Measurements from ENCODE around the gene ARL4D.

The ARL4D gene

GRCh38 chr17:43398724-43399595, at the start of gene ARL4D:
Gene ARL4D, plus strand, starts transcription at chr17:43398993. Its CDS starts 740 bp downstream, at chr17:43399733.
- peak within 1 kb of the TSS; percentile 50 for H3K4me3 ChIP-seq (ENCODE audit: low read length)
- TF ChIP-seq ZNF274 (IDR thresholded peaks at IDR 0.05; ENCODE audit: low read depth, low read length), result no peak

GRCh38 chr17:43349142-43349541, 49.7 kb upstream of the ARL4D start:
- no peak overlapping the region for H3K4me3 ChIP-seq (ENCODE audit: low read length)
- TF ChIP-seq ZNF274 (IDR thresholded peaks at IDR 0.05; ENCODE audit: low read depth, low read length), result no peak

- TF ChIP-seq ZNF274 (IDR thresholded peaks at IDR 0.05; ENCODE audit: low read depth, low read length), result no peak
- H3K4me3 ChIP-seq (ENCODE audit: low read length), result no peak overlapping the region
Observed at GRCh38 chr17:43350888-43351361, 47.9 kb upstream of the ARL4D start.

GRCh38 chr17:43351691-43352090, 47.1 kb upstream of the ARL4D start:
- no peak for TF ChIP-seq ZNF274 (IDR thresholded peaks at IDR 0.05; ENCODE audit: low read depth, low read length)
- no peak overlapping the region for H3K4me3 ChIP-seq (ENCODE audit: low read length)

GRCh38 chr17:43352579-43353331, 46.0 kb upstream of the ARL4D start:
- TF ChIP-seq ZNF274 (IDR thresholded peaks at IDR 0.05; ENCODE audit: low read depth, low read length), result no peak
- H3K4me3 ChIP-seq (ENCODE audit: low read length), result no peak overlapping the region

GRCh38 chr17:43353393-43353792, 45.4 kb upstream of the ARL4D start:
- TF ChIP-seq ZNF274 (IDR thresholded peaks at IDR 0.05; ENCODE audit: low read depth, low read length), result no peak
- H3K4me3 ChIP-seq (ENCODE audit: low read length), result no peak overlapping the region

GRCh38 chr17:43354371-43354770, 44.4 kb upstream of the ARL4D start:
- TF ChIP-seq ZNF274 (IDR thresholded peaks at IDR 0.05; ENCODE audit: low read depth, low read length), result no peak
- H3K4me3 ChIP-seq (ENCODE audit: low read length), result no peak overlapping the region

- TF ChIP-seq ZNF274 (IDR thresholded peaks at IDR 0.05; ENCODE audit: low read depth, low read length), result no peak
- no peak overlapping the region for H3K4me3 ChIP-seq (ENCODE audit: low read length)
Observed at GRCh38 chr17:43356450-43356849, 42.3 kb upstream of the ARL4D start.

GRCh38 chr17:43356999-43357398, 41.8 kb upstream of the ARL4D start:
- no peak overlapping the region for H3K4me3 ChIP-seq (ENCODE audit: low read length)
- no peak for TF ChIP-seq ZNF274 (IDR thresholded peaks at IDR 0.05; ENCODE audit: low read depth, low read length)

- H3K4me3 ChIP-seq (ENCODE audit: low read length), result peak overlapping the region; percentile 40; the same call in 1 of the 2 replicates
- no peak for TF ChIP-seq ZNF274 (IDR thresholded peaks at IDR 0.05; ENCODE audit: low read depth, low read length)
Observed at GRCh38 chr17:43359469-43360110, 39.2 kb upstream of the ARL4D start.

GRCh38 chr17:43360376-43360738, 38.4 kb upstream of the ARL4D start:
- no peak for TF ChIP-seq ZNF274 (IDR thresholded peaks at IDR 0.05; ENCODE audit: low read depth, low read length)
- H3K4me3 ChIP-seq (ENCODE audit: low read length), result peak overlapping the region; percentile 87

GRCh38 chr17:43360739-43361505, 37.9 kb upstream of the ARL4D start:
- peak overlapping the region; percentile 87 for H3K4me3 ChIP-seq (ENCODE audit: low read length)
- TF ChIP-seq ZNF274 (IDR thresholded peaks at IDR 0.05; ENCODE audit: low read depth, low read length), result no peak

GRCh38 chr17:43363181-43363925, 35.4 kb upstream of the ARL4D start:
- no peak for TF ChIP-seq ZNF274 (IDR thresholded peaks at IDR 0.05; ENCODE audit: low read depth, low read length)

More at GRCh38 chr17:43363181-43363925, 35.4 kb upstream of the ARL4D start:
- no peak overlapping the region for H3K4me3 ChIP-seq (ENCODE audit: low read length)
